CMK (cell line): ENCODE measurements around the gene PRPF31.
"Not testable (repeated sequence)": the region's sequence is repeated elsewhere in the genome, so short reads cannot be mapped to it uniquely, and the experiment has no call there.

Experiments used
- DNase-seq: peaks from one replicate; pipeline ENCODE4 v3.0.0-alpha.2; 2010; ENCODE audit warnings: low read depth

The PRPF31 gene

GRCh38 chr19:54164369-54165068, 49.0 kb downstream of the PRPF31 start:
- no peak for DNase-seq

DNA sequence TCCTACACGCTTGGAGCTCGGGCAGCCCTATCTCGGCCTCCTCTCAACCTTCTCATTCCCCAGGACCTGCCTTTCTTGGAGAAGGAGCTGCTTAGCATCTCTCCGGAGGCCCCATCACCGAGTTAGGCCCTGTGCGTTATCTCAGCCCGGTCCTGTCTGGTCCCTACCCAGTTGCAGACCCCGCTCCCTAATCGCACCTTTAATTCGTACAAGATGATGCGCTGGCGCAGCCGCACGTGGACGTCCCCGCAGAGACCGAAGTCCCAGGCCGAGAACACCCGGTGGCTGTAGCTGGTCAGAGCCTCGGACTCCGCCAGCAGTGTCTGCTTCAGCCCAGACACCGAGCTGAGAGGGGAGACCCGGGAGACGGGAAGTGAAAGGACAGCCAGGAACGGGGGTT, 49.7 kb downstream of the PRPF31 start:
- DNase-seq: no peak

DNA sequence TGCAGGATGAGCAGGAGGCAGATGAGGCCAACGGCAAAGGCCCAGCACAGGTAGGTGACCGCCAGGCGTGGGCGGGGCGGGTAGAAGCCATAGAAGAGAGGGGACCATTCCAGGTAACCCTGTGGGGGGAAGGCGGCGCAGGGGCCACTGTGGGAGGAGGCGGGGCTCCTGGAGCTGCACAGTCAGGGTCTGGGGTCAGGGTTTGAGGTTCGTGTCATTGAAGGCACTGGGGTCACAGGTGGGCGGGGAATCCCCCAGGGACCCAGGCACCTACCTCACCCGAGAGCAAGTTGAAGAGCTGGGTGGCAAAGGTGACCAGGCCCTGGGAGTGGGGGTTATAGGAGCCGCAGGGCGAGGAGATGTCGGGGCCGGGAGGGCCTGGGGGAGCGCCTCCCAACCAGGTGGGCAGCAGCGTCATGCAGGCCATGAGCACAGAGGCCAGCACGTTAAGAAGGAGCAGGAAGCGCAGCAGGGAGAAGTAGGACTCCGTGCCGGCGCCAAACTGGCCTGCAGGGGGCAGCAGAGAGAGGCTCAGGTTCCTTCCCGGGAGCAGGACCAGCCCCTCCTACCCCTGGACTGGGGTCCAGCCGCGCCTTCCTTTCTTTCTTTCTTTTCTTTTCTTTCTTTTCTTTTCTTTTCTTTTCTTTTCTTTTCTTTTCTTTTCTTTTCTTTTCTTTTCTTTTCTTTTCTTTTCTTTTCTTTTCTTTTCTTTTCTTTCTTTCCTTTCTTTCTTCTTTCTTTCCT, 52.8 kb downstream of the PRPF31 start:
- DNase-seq: peak; percentile 72

DNA sequence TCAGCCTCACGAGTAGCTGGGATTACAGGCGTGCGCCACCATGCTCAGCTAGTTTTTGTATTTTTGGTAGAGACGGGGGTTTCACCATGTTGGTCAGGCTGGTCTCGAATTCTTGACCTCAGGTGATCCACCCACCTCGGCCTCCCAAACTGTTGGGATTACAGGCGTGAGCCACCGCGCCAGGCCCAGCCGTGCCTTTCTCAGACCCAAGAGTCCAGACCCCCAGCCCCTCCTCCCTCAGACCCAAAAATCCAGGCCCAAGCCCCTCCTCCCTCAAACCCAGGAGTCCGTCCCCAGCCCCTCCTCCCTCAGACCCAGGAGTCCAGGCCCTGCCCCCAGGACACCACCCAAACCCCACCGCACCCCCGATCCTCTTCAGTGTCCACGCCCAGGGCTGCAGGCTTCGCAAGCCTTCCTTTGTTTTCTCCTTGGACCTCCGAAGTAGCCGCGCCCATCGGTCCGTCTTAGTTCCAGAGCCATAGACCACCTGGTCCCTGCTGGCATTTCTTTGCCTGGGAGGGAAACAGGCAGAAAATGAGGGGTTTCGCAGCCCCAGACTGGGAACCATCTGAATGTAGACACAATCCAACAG, 53.7 kb downstream of the PRPF31 start:
- DNase-seq: no peak

DNA sequence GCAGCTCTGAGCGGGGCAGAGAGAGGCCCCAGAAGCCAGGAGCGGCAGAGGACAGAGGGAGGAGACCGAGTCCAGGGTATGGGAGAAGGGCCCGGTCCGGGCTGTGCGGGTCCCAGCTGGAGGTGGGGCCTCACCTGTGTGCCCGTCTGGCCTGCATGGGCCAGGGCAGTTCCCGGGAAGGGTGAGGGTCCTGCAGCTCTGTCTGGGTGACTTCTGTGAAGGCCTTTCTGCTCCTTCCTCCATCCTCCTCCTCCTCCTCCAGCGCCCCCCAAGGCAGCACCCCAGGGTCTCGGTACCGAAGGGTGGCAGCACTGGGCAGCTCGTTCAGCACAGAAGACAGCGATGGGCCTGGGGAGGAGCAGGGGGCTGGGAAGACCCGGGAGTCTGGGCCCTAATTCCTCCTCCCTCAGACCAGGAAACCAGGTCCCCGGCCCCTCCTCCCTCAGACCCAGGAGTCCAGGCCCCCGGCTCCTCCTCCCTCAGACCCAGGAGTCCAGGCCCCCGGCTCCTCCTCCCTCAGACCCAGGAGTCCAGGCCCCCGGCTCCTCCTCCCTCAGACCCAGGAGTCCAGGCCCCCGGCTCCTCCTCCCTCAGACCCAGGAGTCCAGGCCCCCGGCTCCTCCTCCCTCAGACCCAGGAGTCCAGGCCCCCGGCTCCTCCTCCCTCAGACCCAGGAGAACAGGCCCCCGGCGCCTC, 56.3 kb downstream of the PRPF31 start:
- DNase-seq: not testable (repeated sequence)

- DNase-seq: no peak
Measured at GRCh38 chr19:54172471-54173358, 57.2 kb downstream of the PRPF31 start, which contains the start of gene TMC4. Gene TMC4 (minus strand): TSS chr19:54173160. CDS start chr19:54173117, 43 bp downstream.

DNA sequence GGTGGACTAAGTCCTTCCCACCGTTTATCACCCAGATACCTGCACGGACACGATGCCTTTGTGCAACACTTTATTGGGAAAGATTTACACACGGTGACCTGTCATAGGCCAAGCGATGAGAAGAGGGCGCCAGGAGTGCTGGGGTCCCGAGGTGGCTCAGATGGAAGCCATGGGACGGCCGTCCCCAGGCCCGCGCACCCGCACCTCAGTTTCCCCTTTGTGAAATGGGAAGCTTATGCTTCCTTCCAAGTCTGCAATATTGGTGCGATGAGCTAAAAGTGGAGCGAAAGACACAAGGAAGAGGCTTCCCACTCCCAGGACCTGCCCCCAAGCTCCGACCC, 57.8 kb downstream of the PRPF31 start:
- DNase-seq: no peak

- DNase-seq: no peak
Measured at GRCh38 chr19:54173951-54174834, 58.6 kb downstream of the PRPF31 start.

DNA sequence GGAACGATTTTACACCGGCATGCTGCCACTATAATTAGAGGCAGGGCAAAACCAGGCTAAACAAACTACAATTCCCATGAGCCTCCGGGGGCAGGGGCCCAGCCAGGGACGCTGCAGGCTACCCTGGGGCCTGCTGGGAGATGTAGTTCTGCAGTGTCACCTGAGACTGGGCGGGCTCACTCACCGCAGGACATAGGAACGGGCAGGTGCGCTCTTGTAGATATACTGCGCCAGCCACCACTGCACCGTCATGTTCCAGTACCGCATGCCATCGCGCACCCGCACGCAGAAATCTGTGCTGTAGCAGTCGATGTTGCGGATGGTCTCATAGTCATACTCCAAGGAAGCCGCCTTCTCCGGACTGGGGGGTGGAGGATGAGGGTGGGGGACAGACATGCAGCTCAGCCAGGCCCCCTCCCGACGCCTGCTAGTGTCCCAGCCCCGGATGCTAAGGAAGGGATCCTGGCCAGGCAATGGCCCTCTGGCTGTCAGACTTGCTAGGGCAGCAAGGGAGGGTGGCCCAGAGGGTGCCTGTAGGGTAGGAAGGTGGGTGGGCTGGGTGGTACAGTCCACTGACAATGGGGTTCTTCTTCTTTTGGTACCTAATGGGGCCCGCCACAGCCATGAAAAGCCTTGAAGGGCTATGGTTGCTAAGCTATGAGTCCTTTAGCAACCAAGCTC, 63.2 kb downstream of the PRPF31 start:
- no peak for DNase-seq

GRCh38 chr19:54179262-54179852, 63.8 kb downstream of the PRPF31 start:
- DNase-seq: no peak

GRCh38 chr19:54179921-54180461, 64.4 kb downstream of the PRPF31 start:
- no peak for DNase-seq

DNA sequence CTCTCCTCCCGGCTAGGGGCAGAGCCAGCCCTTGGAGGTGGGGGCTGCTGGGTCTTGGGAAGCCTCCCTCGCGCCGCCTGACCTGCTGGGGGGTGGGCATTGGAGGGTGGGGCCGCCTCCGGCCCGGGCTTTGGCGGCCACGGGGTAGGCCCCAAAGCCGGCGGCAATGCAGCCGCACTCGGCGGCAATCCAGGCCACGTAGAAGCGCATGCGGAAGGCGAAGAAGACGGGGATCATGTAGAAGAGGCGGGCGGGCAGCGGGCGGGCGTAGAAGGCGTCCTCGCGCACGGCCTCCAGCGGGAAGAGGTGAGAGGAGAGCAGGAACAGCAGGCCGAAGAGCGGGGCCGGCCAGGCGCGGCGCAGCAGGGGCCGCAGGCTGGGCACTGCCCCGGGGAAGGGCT, 65.1 kb downstream of the PRPF31 start:
- DNase-seq: no peak
